Keratinocyte (primary cell): ENCODE results near the gene C14orf93.

Experiments
- CTCF ChIP-seq, 3 experiments: IDR thresholded peaks in 1 of 3; conservative IDR thresholded peaks in 1 of 3; optimal IDR thresholded peaks in 1 of 3; 2 replicates in 2 of 3; 3 replicates in 1 of 3; pipeline versions ENCODE3 to v1.5.1; 2011; ENCODE audit warnings: low read length in 3 of 3, mild to moderate bottlenecking in 3 of 3, moderate library complexity in 2 of 3, control low read depth in 1 of 3, inconsistent platforms in 1 of 3; ENCODE audit not compliant: insufficient read depth in 2 of 3; ENCODE audit errors: extremely low read depth in 1 of 3
- EZH2 ChIP-seq: IDR thresholded peaks from one replicate; pipeline ENCODE4 v1.6.1; 2012; ENCODE audit warnings: inconsistent platforms, mild to moderate bottlenecking, low read length, moderate library complexity

DNA sequence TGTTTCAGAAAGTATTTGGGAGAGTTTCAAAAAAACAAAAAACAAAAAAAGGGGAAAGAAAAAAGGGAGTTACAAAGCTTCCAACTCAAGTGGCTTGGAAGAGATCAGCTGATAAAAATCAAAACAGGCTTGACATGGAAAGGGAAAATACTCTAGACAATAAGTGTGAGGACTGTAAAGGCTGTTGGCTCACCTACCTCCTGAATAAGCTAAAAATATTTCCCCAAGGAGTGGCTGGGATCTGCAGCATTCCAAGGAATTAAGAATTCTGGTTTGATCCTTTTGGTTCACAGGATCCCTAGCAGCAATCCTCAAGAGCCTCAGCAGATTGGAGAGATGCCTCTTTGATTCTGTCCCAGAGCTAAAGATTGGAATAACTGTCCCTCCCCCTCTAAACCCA is 16.4 kb downstream of the C14orf93 start:
- TF ChIP-seq CTCF (optimal IDR thresholded peaks at IDR 0.05 in 1 of 3, IDR thresholded peaks at IDR 0.05 in 1 of 3, conservative IDR thresholded peaks at IDR 0.05 in 1 of 3; ENCODE audit: extremely low read depth in 1 of 3, insufficient read depth in 2 of 3, low read length in 3 of 3) (no peak), EZH2 (no peak)
